Prostate gland (tissue), 2 donors: Measurements from ENCODE around the gene DUSP16. TPM values are rescaled to one million over a fixed set of nuclear protein-coding genes. Genes with fewer than 3 reads are reported as not detected.
"Not testable (repeated sequence)": the region's sequence is repeated elsewhere in the genome, so short reads cannot be mapped to it uniquely, and the experiment has no call there.

Experiments
- DNase-seq: peaks from one replicate; pipeline ENCODE4 v3.0.0-alpha.2; 2019; ENCODE audit warnings: low spot score
- H3K27ac ChIP-seq, 2 donors: fragments of 200-600 bp; sonication (generic); 2 replicates each; pipeline ENCODE4 v1.5.1; 2017 to 2019
- H3K27me3 ChIP-seq: fragments of 200-600 bp; sonication (generic); replicated peaks from 2 replicates; pipeline ENCODE4 v1.5.1; 2019; ENCODE audit not compliant: insufficient read depth
- H3K36me3 ChIP-seq, 2 donors: fragments of 200-600 bp; sonication (generic); 1 replicate in 1 of 2; 2 replicates in 1 of 2; pipeline versions ENCODE4 v1.5.1 to v1.8.1; 2017 to 2019
- H3K4me1 ChIP-seq: fragments of 200-600 bp; sonication (generic); replicated peaks from 2 replicates; pipeline ENCODE4 v1.5.1; 2019
- H3K4me3 ChIP-seq, 2 donors: fragments of 200-600 bp; sonication (generic); 2 replicates each; pipeline ENCODE4 v1.5.1; 2017 to 2019
- H3K9me3 ChIP-seq: fragments of 200-600 bp; sonication (generic); 2 replicates; pipeline ENCODE4 v1.5.1; 2017
- CTCF ChIP-seq, 4 experiments: fragments of 200-600 bp in 2 of 4; fragments of 450-650 bp in 2 of 4; sonication (generic) in 2 of 4; IDR thresholded peaks; 1 replicate in 3 of 4; 2 replicates in 1 of 4; pipeline ENCODE4 v1.5.1; 2016 to 2019; ENCODE audit warnings: antibody characterized with exemption in 4 of 4, mild to moderate bottlenecking in 2 of 4, moderate library complexity in 2 of 4
- POLR2A ChIP-seq: fragments of 450-650 bp; IDR thresholded peaks from one replicate; pipeline ENCODE4 v1.6.1; 2016; ENCODE audit warnings: antibody characterized with exemption, mild to moderate bottlenecking
- POLR2AphosphoS5 ChIP-seq: sonication (generic); formaldehyde crosslinking; IDR thresholded peaks from one replicate; pipeline ENCODE4 v1.6.1; 2017; ENCODE audit warnings: antibody characterized with exemption
- WGBS: methylation state at CpG from one replicate; pipeline ENCODE4 v1.1.5; 2018; 5-methylcytosine and 5-hydroxymethylcytosine counted together
- intact Hi-C: fragments of 100-400 bp; cut with DNase I; formaldehyde crosslinking; loops from one replicate; pipeline ENCODE4 v1.14.2; 2022
- total RNA-seq, 2 donors: library from RNA; depleted of rRNA; stranded (reverse); fragments of >200 nt; gene quantifications; one replicate each; pipeline ENCODE4 v1.1.0, GENCODE V29; 2016

DUSP16 gene
- total RNA-seq, 2 donors from 2014 or later: 60.8 to 87.0 TPM

- TF ChIP-seq POLR2AphosphoS5 (no peak), CTCF (IDR thresholded peaks at IDR 0.05) (no peak), POLR2A (no peak)
- intact Hi-C loops: no loop called here
These were observed 38.0 kb upstream of the DUSP16 start for GRCh38 chr12:12600659-12601058.

GRCh38 chr12:12599750-12600643 is 37.3 kb upstream of the DUSP16 start:
- intact Hi-C loops: no loop called here
- no peaks in the 10 kb centered on the region for H3K9me3 ChIP-seq
- peak; percentile 25 for DNase-seq
- WGBS: 57% methylated on average over 9 of the region's 9 CpGs
- no peak overlapping the region for H3K4me3 ChIP-seq
- no peak for TF ChIP-seq POLR2A
- TF ChIP-seq POLR2AphosphoS5: peak; percentile 66
- TF ChIP-seq CTCF (IDR thresholded peaks at IDR 0.05): no peak
- peaks cover 4% of the 10 kb centered on the region for H3K4me1 ChIP-seq
- peak overlapping the region; percentile 7 to 64 for H3K27ac ChIP-seq
- no peaks in the 10 kb centered on the region for H3K27me3 ChIP-seq
- no peaks in the 10 kb centered on the region for H3K36me3 ChIP-seq

More at GRCh38 chr12:12600659-12601058, 38.0 kb upstream of the DUSP16 start:
- Histone ChIP-seq H3K27me3 (no peaks in the 10 kb centered on the region), H3K36me3 (no peaks in the 10 kb centered on the region), H3K4me3 (no peak overlapping the region), H3K9me3 (no peaks in the 10 kb centered on the region), H3K27ac (peak overlapping the region in 1 of 2 donors; percentile 64), H3K4me1 (peaks cover 4% of the 10 kb centered on the region)
- 78% methylated on average over 8 of the region's 8 CpGs for WGBS
- DNase-seq: no peak

- Histone ChIP-seq H3K27ac (peak overlapping the region in 1 of 2 donors; percentile 64), H3K36me3 (no peaks in the 10 kb centered on the region), H3K4me1 (peaks cover 4% of the 10 kb centered on the region), H3K27me3 (no peaks in the 10 kb centered on the region), H3K9me3 (no peaks in the 10 kb centered on the region), H3K4me3 (no peak overlapping the region)
- no peak for DNase-seq
- TF ChIP-seq POLR2AphosphoS5 (no peak), CTCF (IDR thresholded peaks at IDR 0.05) (no peak), POLR2A (no peak)
- intact Hi-C loops: no loop called here
- 83% methylated on average over 3 of the region's 3 CpGs for WGBS
These were observed 36.2 kb upstream of the DUSP16 start for GRCh38 chr12:12598864-12599263.

- H3K9me3 ChIP-seq, H3K4me1 ChIP-seq, H3K36me3 ChIP-seq, H3K4me3 ChIP-seq, H3K27ac ChIP-seq, intact Hi-C loops, DNase-seq, H3K27me3 ChIP-seq: not testable (repeated sequence)
- 86% methylated on average over 3 of the region's 3 CpGs for WGBS
These were observed 33.9 kb upstream of the DUSP16 start for GRCh38 chr12:12596598-12596997.

DNA sequence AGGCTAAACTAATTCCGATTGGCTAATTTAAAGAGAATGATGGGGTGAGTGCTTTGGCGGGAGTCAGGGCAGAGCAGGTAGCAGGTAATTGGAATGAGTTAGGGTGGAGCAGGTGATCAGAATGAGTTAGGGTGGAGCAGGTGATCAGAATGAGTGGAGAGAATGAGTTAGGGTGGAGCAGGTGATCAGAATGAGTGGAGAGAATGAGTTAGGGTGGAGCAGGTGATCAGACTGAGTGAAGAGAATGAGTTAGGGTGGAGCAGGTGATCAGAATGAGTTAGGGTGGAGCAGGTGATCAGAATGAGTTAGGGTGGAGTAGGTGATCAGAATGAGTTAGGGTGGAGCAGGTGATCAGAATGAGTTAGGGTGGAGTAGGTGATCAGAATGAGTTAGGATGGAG is 33.3 kb upstream of the DUSP16 start:
- intact Hi-C loops, H3K36me3 ChIP-seq, H3K4me1 ChIP-seq, H3K27ac ChIP-seq, H3K27me3 ChIP-seq, H3K4me3 ChIP-seq, H3K9me3 ChIP-seq, DNase-seq: not testable (repeated sequence)
- WGBS: 97% methylated on average over 2 of the region's 2 CpGs

DNA sequence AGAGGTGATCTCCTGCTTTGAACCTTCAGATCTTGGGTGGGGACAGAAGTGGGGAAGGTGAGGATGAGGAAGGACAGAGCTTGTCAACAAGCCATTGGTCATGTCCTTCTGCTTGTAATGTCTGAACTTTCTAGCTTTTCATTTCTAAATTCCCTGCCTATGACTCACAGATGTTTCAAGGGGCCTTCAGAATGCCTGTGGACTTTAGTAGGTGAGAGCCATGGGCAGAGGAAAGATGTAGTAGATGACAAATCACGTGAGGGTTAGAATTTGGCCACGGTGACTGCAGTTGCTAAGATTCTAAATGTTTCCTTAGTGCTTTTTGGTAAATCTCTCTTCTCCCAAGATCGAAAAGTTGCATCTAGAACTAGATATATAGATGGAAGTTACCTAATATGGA is 30.3 kb upstream of the DUSP16 start:
- Histone ChIP-seq H3K27me3 (no peaks in the 10 kb centered on the region), H3K27ac (peak overlapping the region in 1 of 2 donors; percentile 30), H3K4me3 (no peak overlapping the region), H3K36me3 (no peaks in the 10 kb centered on the region), H3K4me1 (peaks cover 2% of the 10 kb centered on the region), H3K9me3 (no peaks in the 10 kb centered on the region)
- 72% methylated on average over 3 of the region's 3 CpGs for WGBS
- intact Hi-C loops: no loop called here
- no peak for TF ChIP-seq POLR2AphosphoS5
- TF ChIP-seq CTCF (IDR thresholded peaks at IDR 0.05): no peak
- TF ChIP-seq POLR2A: no peak
- DNase-seq: no peak
